COR-L47 (cell line): ENCODE measurements around the gene AJUBA.
A peak's percentile ranks its signal among the peaks of the same experiment; 100 is the strongest.
"Not testable (repeated sequence)": the region's sequence is repeated elsewhere in the genome, so short reads cannot be mapped to it uniquely, and the experiment has no call there.

Source experiments
- DNase-seq: peaks from one replicate; lab custom pipeline; 2025; lab: John Stamatoyannopoulos, UW

The AJUBA gene

GRCh38 chr14:22979748-22980392, 2.5 kb downstream of the AJUBA start:
- DNase-seq: no peak

GRCh38 chr14:22978981-22979671, 3.2 kb downstream of the AJUBA start:
- DNase-seq: no peak

- DNase-seq: no peak
Observed at GRCh38 chr14:22978487-22978837, 3.9 kb downstream of the AJUBA start.

GRCh38 chr14:22977684-22978486, 4.5 kb downstream of the AJUBA start:
- DNase-seq: no peak

- no peak for DNase-seq
Observed at GRCh38 chr14:22977434-22977683, 5.0 kb downstream of the AJUBA start.

GRCh38 chr14:22976620-22977433, 5.5 kb downstream of the AJUBA start:
- no peak for DNase-seq

- no peak for DNase-seq
Observed at GRCh38 chr14:22974530-22975313, 7.6 kb downstream of the AJUBA start.

- DNase-seq: peak; percentile 16
Observed at GRCh38 chr14:22973217-22974032, 8.9 kb downstream of the AJUBA start.

- DNase-seq: no peak
Observed at GRCh38 chr14:22972313-22972930, 9.9 kb downstream of the AJUBA start.

GRCh38 chr14:22971152-22971551, 11.2 kb downstream of the AJUBA start:
- no peak for DNase-seq

GRCh38 chr14:22966783-22967269, 15.5 kb downstream of the AJUBA start:
- no peak for DNase-seq

GRCh38 chr14:22965916-22966782, 16.2 kb downstream of the AJUBA start:
- DNase-seq: not testable (repeated sequence)

- no peak for DNase-seq
Observed at GRCh38 chr14:22962061-22962676, 20.2 kb downstream of the AJUBA start.

- no peak for DNase-seq
Observed at GRCh38 chr14:22955702-22956569, 26.4 kb downstream of the AJUBA start.

- no peak for DNase-seq
Observed at GRCh38 chr14:22952418-22952817, 29.9 kb downstream of the AJUBA start.

GRCh38 chr14:22951795-22952194, 30.6 kb downstream of the AJUBA start:
- not testable (repeated sequence) for DNase-seq

- DNase-seq: no peak
Observed at GRCh38 chr14:22945642-22946041, 36.7 kb downstream of the AJUBA start.

GRCh38 chr14:22939684-22940083, 42.7 kb downstream of the AJUBA start:
- no peak for DNase-seq
